Left cardiac atrium (tissue), 4 donors: ENCODE results near the gene RC3H1. TPM values are rescaled to one million over a fixed set of nuclear protein-coding genes. Genes with fewer than 3 reads are reported as not detected.

Source experiments
- ATAC-seq, 2 donors: fragments of 200-7000 bp; cut with Tn5 transposase; one replicate each; pipeline ENCODE4 v1.9.1; 2020; ENCODE audit warnings: mild to moderate bottlenecking in 2 of 2, moderate library complexity in 2 of 2
- DNase-seq: peaks from one replicate; pipeline ENCODE4 v3.0.0-alpha.2; 2020
- intact Hi-C, 2 donors: fragments of 100-400 bp; cut with DNase I; formaldehyde crosslinking; loops; one replicate each; pipeline versions ENCODE4 v1.14.1 to v1.15.1; 2022 to 2023
- total RNA-seq, 2 donors: library from RNA; stranded (reverse); fragmentation: NEBNext Ultra II Directional; extraction: Animal tissue kit (Norgen Biotek cat#: 25700); gene quantifications; one replicate each; pipeline ENCODE4 v1.2.1, GENCODE V29; 2021
- donor health status: DM: no; HTN: yes; CAD: no.
- donor health status: DM: no; HTN: yes; CAD: no; lungs with severe emphysema.
- donor health status: DM: yes; HTN: yes; CAD: no.
- donor health status: Dilated cardiomyopathy.

RC3H1 gene
- total RNA-seq, 2 donors from 2014 or later, result 21.1 to 21.9 TPM

- intact Hi-C loops, result no loop called here
- ATAC-seq (no peak), DNase-seq (no peak)
Observed at GRCh38 chr1:173900992-173901391, 121.2 kb downstream of the RC3H1 start.

- ATAC-seq (no peak), DNase-seq (no peak)
- intact Hi-C loops, result no loop called here
Observed at GRCh38 chr1:173900427-173900826, 121.7 kb downstream of the RC3H1 start.

- intact Hi-C loops, result no loop called here
- ATAC-seq, result no peak
- DNase-seq, result no peak
Observed at GRCh38 chr1:173894189-173894588, 128.0 kb downstream of the RC3H1 start.

- ATAC-seq, result no peak
- DNase-seq, result no peak
- intact Hi-C loops, result no loop called here
Observed at GRCh38 chr1:173893611-173894010, 128.5 kb downstream of the RC3H1 start.

- intact Hi-C loops, result no loop called here
- no peak for DNase-seq
- ATAC-seq, result no peak
Observed at GRCh38 chr1:173889885-173890284, 132.3 kb downstream of the RC3H1 start.

GRCh38 chr1:173888749-173889148 lies 133.4 kb downstream of the RC3H1 start:
- intact Hi-C loops, result no loop called here
- ATAC-seq, result no peak
- no peak for DNase-seq

- DNase-seq (no peak), ATAC-seq (no peak)
- intact Hi-C loops, result no loop called here
Observed at GRCh38 chr1:173887627-173888026, 134.5 kb downstream of the RC3H1 start.

- ATAC-seq (no peak), DNase-seq (no peak)
- intact Hi-C loops, result no loop called here
Observed at GRCh38 chr1:173886746-173887611, 135.2 kb downstream of the RC3H1 start.

- intact Hi-C loops, result no loop called here
- ATAC-seq, result no peak
- no peak for DNase-seq
Observed at GRCh38 chr1:173884701-173885100, 137.5 kb downstream of the RC3H1 start.

Other genes starting within 250 kb of the RC3H1 start
- gene DARS2, start 197.7 kb downstream of the RC3H1 start, total RNA-seq, result 10 to 100 TPM; 13.1 to 13.2 TPM
- 1 to 10 TPM; 4.3 to 4.9 TPM for gene CENPL, start 197.5 kb downstream of the RC3H1 start, total RNA-seq
- gene GAS5, start 154.4 kb downstream of the RC3H1 start, total RNA-seq, result 100 to 1,000 TPM in 1 of 2 donors, 10 to 100 TPM in 1; 84.3 to 108 TPM
- gene ZBTB37, start 154.0 kb downstream of the RC3H1 start, total RNA-seq, result 1 to 10 TPM; 9.3 to 9.4 TPM
- gene SERPINC1, start 105.0 kb downstream of the RC3H1 start, total RNA-seq, result under 1 TPM; 0.21 to 0.35 TPM
- 100 to 1,000 TPM; 134 to 145 TPM for gene RABGAP1L, start 137.2 kb upstream of the RC3H1 start, total RNA-seq